HG03095 (cell line): ENCODE data around the gene SLC12A7.
"Not testable (repeated sequence)": the region's sequence is repeated elsewhere in the genome, so short reads cannot be mapped to it uniquely, and the experiment has no call there.

Experiments
- ATAC-seq: cut with Tn5 transposase; IDR thresholded peaks from one replicate; pipeline ENCODE4 v1.9.1; 2021; ENCODE audit warnings: moderate library complexity; ENCODE audit not compliant: unreplicated experiment

SLC12A7 gene

DNA sequence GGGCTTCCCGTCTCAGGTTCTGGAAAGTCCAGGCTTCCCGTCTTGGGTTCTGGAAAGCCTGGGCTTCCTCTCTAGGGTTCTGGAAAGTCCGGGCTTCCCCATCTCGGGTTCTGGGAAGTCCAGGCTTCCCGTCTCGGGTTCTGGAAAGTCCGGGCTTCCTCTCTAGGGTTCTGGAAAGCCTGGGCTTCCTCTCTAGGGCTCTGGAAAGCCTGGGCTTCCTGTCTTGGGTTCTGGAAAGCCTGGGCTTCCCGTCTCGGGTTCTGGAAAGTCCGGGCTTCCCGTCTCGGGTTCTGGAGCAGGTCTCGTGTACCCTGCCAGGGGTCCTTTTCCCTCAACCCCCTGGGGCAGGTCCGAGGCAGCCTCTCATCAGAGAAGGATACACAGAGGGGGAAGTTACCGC is 28.8 kb downstream of the SLC12A7 start:
- not testable (repeated sequence) for ATAC-seq

DNA sequence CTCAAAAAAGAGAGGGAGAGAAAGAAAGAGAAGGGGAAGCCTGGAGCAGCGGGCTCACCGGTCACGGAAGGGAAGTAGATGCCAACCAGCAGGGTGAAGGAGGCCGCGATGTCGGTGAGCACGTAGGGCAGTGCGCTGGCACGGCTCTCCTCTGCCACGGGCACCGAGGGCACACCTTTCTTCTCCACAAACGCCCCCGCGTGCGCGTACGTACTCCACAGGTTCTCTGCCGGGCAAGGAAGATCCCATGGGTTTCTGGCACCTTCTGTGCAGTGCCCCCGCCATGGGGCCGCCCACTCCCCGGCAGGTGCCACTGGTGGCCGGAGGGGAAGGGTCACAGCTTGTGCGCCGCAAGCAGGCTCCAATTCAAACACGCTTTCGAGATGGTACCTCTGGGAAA is 30.3 kb downstream of the SLC12A7 start:
- no peak for ATAC-seq

GRCh38 chr5:1080432-1080831 is 31.4 kb downstream of the SLC12A7 start:
- ATAC-seq: no peak

DNA sequence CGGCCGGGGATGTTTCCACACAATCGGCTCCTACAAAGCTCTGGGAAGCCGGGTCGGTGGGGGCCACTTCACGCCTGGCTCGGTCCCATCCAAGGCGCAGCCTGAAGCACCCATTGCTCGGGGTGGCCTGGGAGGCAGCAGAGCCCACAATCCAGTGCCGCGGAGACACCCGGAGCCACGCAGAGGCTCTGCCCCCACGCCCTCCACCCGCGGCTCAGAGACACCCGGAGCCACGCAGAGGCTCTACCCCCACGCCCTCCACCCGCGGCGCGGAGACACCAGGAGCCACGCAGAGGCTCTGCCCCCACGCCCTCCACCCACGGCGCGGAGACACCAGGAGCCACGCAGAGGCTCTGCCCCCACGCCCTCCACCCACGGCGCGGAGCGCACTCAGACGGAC is 31.9 kb downstream of the SLC12A7 start:
- ATAC-seq: no peak

GRCh38 chr5:1079486-1079885 is 32.4 kb downstream of the SLC12A7 start:
- ATAC-seq: no peak

DNA sequence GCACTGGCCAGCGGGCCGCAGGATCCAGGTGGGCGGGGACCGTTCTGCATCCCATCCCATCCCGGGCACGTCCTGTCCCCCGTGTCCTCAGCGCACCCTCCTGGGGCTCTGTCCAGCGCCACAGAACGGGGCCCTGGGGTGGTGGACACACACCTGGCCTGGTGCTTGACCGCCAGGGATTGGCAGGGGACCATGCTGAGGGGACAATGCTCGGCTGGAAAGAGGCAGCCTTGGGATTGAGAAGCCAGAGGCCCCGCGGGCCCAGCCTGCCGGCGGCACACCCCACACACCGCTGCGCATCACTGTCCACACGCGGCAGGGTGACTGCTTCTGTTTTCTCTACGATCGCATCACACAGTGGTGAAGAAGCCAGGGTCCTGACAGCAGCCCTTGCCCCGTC is 33.0 kb downstream of the SLC12A7 start:
- ATAC-seq: no peak

GRCh38 chr5:1078206-1078605 is 33.7 kb downstream of the SLC12A7 start:
- no peak for ATAC-seq

GRCh38 chr5:1077491-1078020 is 34.3 kb downstream of the SLC12A7 start:
- no peak for ATAC-seq

DNA sequence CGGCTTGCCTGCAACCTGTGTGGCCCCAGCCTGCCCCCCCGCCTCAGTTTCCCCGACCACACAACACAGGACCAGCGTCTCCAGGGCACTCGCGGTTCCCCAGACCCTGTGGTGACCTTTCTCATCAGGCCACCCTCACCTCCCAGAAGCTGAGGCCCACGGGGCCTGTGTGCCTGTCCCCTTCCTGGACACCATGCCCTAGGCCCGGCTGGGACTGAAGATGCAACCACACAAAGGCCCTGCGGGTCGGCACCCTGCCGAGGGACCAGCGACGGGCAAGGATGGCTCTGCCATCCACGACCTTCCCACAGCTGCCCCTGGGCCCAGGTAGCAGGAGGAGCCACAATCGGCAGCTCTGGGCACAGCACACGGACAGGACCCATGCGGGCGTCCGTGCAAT is 34.8 kb downstream of the SLC12A7 start:
- no peak for ATAC-seq

DNA sequence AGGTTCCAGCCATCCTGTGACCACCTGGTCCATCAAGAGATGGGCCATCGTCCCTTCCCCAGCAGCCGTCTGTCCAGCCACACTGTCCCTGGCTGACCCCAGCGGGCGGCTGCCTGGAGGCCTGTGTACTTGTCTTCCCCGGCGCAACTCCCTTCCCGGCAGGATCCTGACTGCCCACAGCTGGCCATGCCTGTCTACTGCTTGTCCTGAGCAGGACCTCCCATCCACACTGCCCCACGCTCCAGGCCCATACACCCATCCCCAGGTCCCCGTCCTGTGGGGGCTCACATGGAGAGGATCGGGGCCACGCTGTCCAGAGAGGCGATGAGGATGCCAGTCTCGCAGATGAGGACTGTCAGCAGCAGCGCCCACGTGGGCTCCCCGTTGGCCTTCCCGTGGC is 35.5 kb downstream of the SLC12A7 start:
- no peak for ATAC-seq

DNA sequence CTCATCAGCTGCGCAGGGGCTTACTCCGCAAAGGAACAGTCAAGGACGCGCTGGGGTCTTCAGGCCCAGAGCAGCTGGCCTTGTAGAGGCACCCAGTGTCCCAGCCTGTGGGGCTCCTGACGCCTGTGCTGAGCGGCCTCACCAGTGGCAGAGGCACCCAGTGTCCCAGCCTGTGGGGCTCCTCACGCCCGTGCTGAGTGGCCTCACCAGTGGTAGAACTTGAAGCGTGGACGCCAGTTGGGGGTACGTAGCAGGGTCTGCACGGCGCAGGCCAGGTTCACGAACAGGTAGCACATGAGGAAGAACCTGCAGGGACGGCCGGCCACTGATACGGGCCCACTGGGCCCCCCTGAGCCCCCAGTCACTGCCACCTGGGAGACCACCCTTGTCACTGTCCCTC is 35.9 kb downstream of the SLC12A7 start:
- ATAC-seq: no peak

- ATAC-seq: no peak
Observed at GRCh38 chr5:1075555-1075881, 36.3 kb downstream of the SLC12A7 start.

DNA sequence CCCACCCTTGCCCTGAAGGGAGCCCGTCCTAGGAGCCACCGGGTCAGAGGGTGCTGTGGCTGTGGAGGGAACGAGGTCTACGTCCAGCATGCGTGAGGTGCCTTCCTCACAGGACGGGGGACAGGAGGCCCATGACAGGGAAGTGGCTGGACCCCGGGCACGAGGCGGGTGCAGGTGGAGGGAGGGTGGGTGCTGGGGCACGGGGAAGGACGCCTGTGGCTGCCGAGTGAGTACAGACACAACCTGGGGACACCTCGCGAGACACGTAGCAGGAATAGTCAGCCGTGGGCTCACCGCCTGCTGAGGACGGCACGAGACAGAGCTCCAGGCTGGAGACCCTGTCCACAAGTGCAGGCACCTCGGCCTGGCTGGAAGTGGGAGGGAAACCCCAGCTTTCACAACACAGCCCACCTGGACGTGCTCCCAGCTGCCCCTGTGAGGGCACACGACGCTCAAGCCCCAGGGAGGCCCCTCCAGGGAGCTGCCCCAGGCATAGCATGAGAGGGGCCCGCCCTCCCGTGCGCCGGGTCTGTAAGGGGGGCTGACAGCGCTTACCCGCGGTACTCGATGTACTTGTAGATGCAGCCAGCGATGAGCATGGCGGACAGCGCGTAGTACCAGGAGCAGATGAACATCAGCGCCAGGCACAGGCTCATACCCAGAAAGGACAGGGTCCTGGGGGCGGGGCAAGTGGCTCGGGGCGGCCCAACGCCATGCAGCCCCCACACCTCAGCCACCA is 36.9 kb downstream of the SLC12A7 start:
- ATAC-seq: no peak

- ATAC-seq: no peak
Observed at GRCh38 chr5:1074226-1074625, 37.6 kb downstream of the SLC12A7 start.

DNA sequence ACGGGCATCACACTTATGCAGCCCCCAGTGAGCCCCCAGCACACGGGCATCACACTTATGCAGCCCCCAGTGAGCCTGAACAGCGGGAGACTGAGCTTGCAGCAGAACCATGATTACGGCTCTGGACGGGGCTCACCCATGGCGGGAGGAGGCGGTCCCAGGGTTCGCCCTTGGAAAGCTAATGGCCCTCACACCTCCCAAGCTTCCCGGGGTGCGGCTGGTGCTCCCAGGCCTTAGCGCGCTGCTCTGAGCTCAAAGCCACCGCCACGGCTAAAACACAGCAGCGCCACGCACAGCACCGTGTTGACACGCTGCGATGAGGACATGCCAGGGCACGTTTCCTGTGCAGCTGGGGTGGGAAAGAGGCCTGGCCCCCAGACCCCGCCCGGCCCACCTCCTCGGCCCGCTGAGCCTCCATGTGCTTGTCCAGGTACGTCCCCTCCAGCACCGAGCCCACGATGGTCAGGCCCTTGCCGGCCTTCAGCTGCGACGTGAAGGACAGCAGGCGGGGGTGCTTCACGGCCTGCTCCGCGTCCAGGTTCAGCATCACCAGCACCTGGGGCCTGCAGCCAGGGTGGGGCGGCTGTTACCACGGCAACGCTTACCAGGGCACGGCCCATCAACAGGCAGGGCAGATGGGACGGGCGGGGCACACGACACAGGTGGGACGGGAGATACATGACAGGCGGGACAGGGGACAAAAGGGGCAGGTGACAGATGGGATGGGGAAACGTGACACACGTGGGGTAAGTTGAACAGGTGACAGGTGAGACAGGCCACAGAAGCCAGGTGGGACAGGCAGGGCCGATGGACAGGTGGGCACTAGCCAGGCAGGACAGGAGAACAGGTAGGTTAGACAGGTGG is 38.4 kb downstream of the SLC12A7 start:
- ATAC-seq: no peak

- no peak for ATAC-seq
Observed at GRCh38 chr5:1069720-1070088, 42.2 kb downstream of the SLC12A7 start.

DNA sequence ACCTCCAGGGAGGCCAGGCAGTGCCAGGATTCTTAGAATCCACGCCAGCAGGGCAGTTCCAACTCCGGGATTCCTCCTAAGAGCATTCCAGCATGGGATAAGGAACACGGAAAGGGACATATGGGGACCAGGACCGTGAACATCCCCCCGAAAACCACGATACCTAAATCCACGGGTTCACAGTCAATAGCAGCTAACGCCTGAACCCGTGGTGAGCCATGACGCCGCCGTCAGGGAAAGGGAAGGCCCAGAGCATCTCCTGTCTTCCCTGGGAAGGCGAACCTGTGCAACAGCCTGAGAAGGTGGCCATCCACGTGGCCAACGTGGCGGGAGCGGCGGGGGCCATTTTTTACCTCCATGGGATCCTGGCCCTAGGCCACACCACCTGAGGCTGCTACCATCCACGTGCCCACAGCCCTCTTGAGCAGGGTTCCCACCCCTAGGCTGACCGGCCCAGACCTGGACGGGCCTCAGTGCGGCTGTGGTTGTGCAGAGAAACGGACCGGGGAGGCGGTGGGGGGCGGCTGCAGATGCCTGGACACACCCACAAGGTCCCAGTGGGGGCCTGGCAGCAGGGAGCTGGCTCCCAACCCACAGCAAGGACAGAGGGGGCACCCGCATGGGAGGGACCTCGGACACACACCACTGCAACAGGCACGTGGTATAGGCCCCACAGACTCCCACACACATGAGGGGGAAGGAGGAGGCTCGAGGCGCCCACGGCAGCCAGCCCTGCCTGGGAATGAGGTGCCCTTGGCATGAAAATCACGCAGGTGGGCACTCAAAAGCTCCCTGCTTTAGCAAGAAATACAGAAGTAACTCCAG is 42.8 kb downstream of the SLC12A7 start:
- no peak for ATAC-seq

GRCh38 chr5:1068204-1068894 is 43.5 kb downstream of the SLC12A7 start:
- no peak for ATAC-seq

GRCh38 chr5:1067141-1068121 is 44.4 kb downstream of the SLC12A7 start:
- no peak for ATAC-seq

- ATAC-seq: no peak
Observed at GRCh38 chr5:1066676-1067075, 45.2 kb downstream of the SLC12A7 start.
